H9 (cell line): ENCODE data around the gene ATF6. TPM values are rescaled to one million over a fixed set of nuclear protein-coding genes. Genes with fewer than 3 reads are reported as not detected.

Experiments
- DNase-seq: peaks from one replicate; pipeline ENCODE4 v3.0.0-alpha.2; 2017
- H2AFZ ChIP-seq: one replicate; pipeline ENCODE4 v1.6.1; 2013; ENCODE audit warnings: mild to moderate bottlenecking, low read length, control low read depth, moderate library complexity
- H2AK5ac ChIP-seq: 2 replicates; pipeline ENCODE4 v1.6.1; 2013; ENCODE audit warnings: low read length, control low read depth, mixed read lengths; ENCODE audit not compliant: insufficient read length
- H2BK120ac ChIP-seq: one replicate; pipeline ENCODE4 v1.6.1; 2013; ENCODE audit warnings: low read depth, mild to moderate bottlenecking, low read length, control low read depth, inconsistent platforms; ENCODE audit not compliant: poor library complexity, severe bottlenecking
- H2BK12ac ChIP-seq: 2 replicates; pipeline ENCODE4 v1.6.1; 2013; ENCODE audit warnings: low read length, control low read depth, mixed read lengths, low read depth; ENCODE audit not compliant: insufficient read length
- H2BK15ac ChIP-seq: 2 replicates; pipeline ENCODE4 v1.6.1; 2013; ENCODE audit warnings: low read depth, low read length, control low read depth
- H2BK20ac ChIP-seq: one replicate; pipeline ENCODE4 v1.6.1; 2013; ENCODE audit warnings: low read depth, mild to moderate bottlenecking, low read length, control low read depth, inconsistent platforms; ENCODE audit not compliant: poor library complexity, severe bottlenecking
- H2BK5ac ChIP-seq: 2 replicates; pipeline ENCODE4 v1.6.1; 2013; ENCODE audit warnings: low read length, control low read depth, mixed read lengths; ENCODE audit not compliant: insufficient read length
- H3K14ac ChIP-seq: 2 replicates; pipeline ENCODE4 v1.6.1; 2013; ENCODE audit warnings: low read length, control low read depth; ENCODE audit not compliant: insufficient read depth
- H3K18ac ChIP-seq: 2 replicates; pipeline ENCODE4 v1.6.1; 2013; ENCODE audit warnings: low read depth, mild to moderate bottlenecking, mixed read lengths, low read length, control low read depth; ENCODE audit not compliant: insufficient read length
- H3K23ac ChIP-seq: 2 replicates; pipeline ENCODE4 v1.6.1; 2013; ENCODE audit warnings: low read length, control low read depth, mixed read lengths, low read depth; ENCODE audit not compliant: insufficient read length
- H3K23me2 ChIP-seq: 2 replicates; pipeline ENCODE4 v1.6.1; 2013; ENCODE audit warnings: low read depth, mild to moderate bottlenecking, mixed read lengths, low read length, control low read depth; ENCODE audit not compliant: insufficient read length, poor library complexity, severe bottlenecking
- H3K27ac ChIP-seq: 2 replicates; pipeline ENCODE4 v1.5.1; 2013; ENCODE audit warnings: low read length, control low read depth, mixed read lengths, low read depth; ENCODE audit not compliant: insufficient read length
- H3K27me3 ChIP-seq: 2 replicates; pipeline ENCODE4 v1.6.1; 2013; ENCODE audit warnings: low read length, control low read depth, inconsistent platforms; ENCODE audit not compliant: insufficient read depth
- H3K4ac ChIP-seq: 2 replicates; pipeline ENCODE4 v1.6.1; 2013; ENCODE audit warnings: low read depth, mild to moderate bottlenecking, control low read depth, inconsistent platforms, low read length, moderate library complexity
- H3K4me1 ChIP-seq: 2 replicates; pipeline ENCODE4 v1.6.1; 2013; ENCODE audit warnings: low read length, control low read depth, inconsistent platforms; ENCODE audit not compliant: insufficient read depth
- H3K4me2 ChIP-seq: 2 replicates; pipeline ENCODE4 v1.6.1; 2013; ENCODE audit warnings: low read length, control low read depth, mixed read lengths; ENCODE audit not compliant: insufficient read length, insufficient read depth
- H3K56ac ChIP-seq: 2 replicates; pipeline ENCODE4 v1.6.1; 2013; ENCODE audit warnings: low read depth, mild to moderate bottlenecking, mixed read lengths, low read length, control low read depth; ENCODE audit not compliant: insufficient read length
- H3K79me1 ChIP-seq: 2 replicates; pipeline ENCODE4 v1.6.1; 2013; ENCODE audit warnings: low read depth, mild to moderate bottlenecking, moderate library complexity, low read length, control low read depth, inconsistent platforms; ENCODE audit not compliant: insufficient read depth, poor library complexity, severe bottlenecking
- H3K79me2 ChIP-seq: 2 replicates; pipeline ENCODE4 v1.6.1; 2013; ENCODE audit warnings: low read length, control low read depth, inconsistent platforms; ENCODE audit not compliant: insufficient read depth
- H3K9ac ChIP-seq: 2 replicates; pipeline ENCODE4 v1.6.1; 2013; ENCODE audit warnings: low read length, control low read depth, mixed read lengths; ENCODE audit not compliant: insufficient read length; ENCODE audit errors: extremely low read depth
- H3K9me3 ChIP-seq: one replicate; pipeline ENCODE4 v1.6.1; 2013; ENCODE audit warnings: low read depth, low read length, inconsistent platforms; ENCODE audit not compliant: control insufficient read depth
- H3T11ph ChIP-seq: one replicate; pipeline ENCODE4 v1.6.1; 2013; ENCODE audit warnings: mild to moderate bottlenecking, low read length, control low read depth, inconsistent platforms
- H4K20me1 ChIP-seq: one replicate; pipeline ENCODE4 v1.6.1; 2013; ENCODE audit not compliant: control insufficient read depth, insufficient read length, insufficient read depth
- H4K5ac ChIP-seq: 2 replicates; pipeline ENCODE4 v1.6.1; 2013; ENCODE audit warnings: low read depth, mild to moderate bottlenecking, mixed read lengths, low read length, control low read depth; ENCODE audit not compliant: insufficient read length
- H4K8ac ChIP-seq: replicated peaks from 2 replicates; pipeline ENCODE4 v1.6.1; 2013; ENCODE audit warnings: low read length, control low read depth, mixed read lengths, low read depth; ENCODE audit not compliant: insufficient read length
- H4K91ac ChIP-seq: 2 replicates; pipeline ENCODE4 v1.6.1; 2013; ENCODE audit warnings: low read depth, mild to moderate bottlenecking, moderate library complexity, mixed read lengths, low read length, control low read depth; ENCODE audit not compliant: insufficient read length
- H3K27ac Mint-ChIP-seq, 3 experiments: 2 replicates in 2 of 3; 3 replicates in 1 of 3; pipeline ENCODE4 v1.8.0; 2020 to 2021; ENCODE audit warnings: mixed read lengths in 3 of 3, mild to moderate bottlenecking in 1 of 3, moderate library complexity in 1 of 3
- H3K27me3 Mint-ChIP-seq: 2 replicates; pipeline ENCODE4 v1.8.0; 2021; ENCODE audit warnings: low read depth, mild to moderate bottlenecking, moderate library complexity, mixed read lengths
- H3K36me3 Mint-ChIP-seq, 3 experiments: 2 replicates in 2 of 3; 3 replicates in 1 of 3; pipeline ENCODE4 v1.8.0; 2020 to 2021; ENCODE audit warnings: low read depth in 3 of 3, mixed read lengths in 3 of 3; ENCODE audit not compliant: insufficient read depth in 1 of 3
- H3K4me1 Mint-ChIP-seq, 2 experiments: 2 replicates each; pipeline ENCODE4 v1.8.0; 2020; ENCODE audit warnings: mixed read lengths in 2 of 2
- H3K4me3 Mint-ChIP-seq, 2 experiments: 2 replicates in 1 of 2; 3 replicates in 1 of 2; pipeline ENCODE4 v1.8.0; 2020 to 2021; ENCODE audit warnings: mild to moderate bottlenecking in 2 of 2, mixed read lengths in 2 of 2, moderate library complexity in 1 of 2
- H3K9me3 Mint-ChIP-seq, 2 experiments: 2 replicates in 1 of 2; 3 replicates in 1 of 2; pipeline ENCODE4 v1.8.0; 2020; ENCODE audit warnings: mild to moderate bottlenecking in 2 of 2, mixed read lengths in 2 of 2, moderate library complexity in 1 of 2
- WGBS: extraction: QIAGEN DNeasy Blood & Tissue Kit; methylation state at CpG from one replicate; pipeline ENCODE4 v1.1.7; 2013; ENCODE audit warnings: missing lambda C conversion rate, low lambda C conversion rate, mixed read lengths; ENCODE audit not compliant: insufficient read length; ENCODE audit errors: extremely low coverage; 5-methylcytosine and 5-hydroxymethylcytosine counted together
- total RNA-seq: library from RNA; stranded (reverse); gene quantifications from 2 replicates; pipeline ENCODE4 v1.2.1, GENCODE V29; 2021
- TF ChIP-seq, protein P1 (sequence below): fragments of 200-600 bp; sonication (generic); conservative IDR thresholded peaks from 3 replicates; pipeline ENCODE4 v1.8.0; 2021; ENCODE audit warnings: antibody characterized with exemption, mild to moderate bottlenecking

ATF6 gene
- total RNA-seq, 1 experiment from 2014 or later = 11.2 TPM

DNA sequence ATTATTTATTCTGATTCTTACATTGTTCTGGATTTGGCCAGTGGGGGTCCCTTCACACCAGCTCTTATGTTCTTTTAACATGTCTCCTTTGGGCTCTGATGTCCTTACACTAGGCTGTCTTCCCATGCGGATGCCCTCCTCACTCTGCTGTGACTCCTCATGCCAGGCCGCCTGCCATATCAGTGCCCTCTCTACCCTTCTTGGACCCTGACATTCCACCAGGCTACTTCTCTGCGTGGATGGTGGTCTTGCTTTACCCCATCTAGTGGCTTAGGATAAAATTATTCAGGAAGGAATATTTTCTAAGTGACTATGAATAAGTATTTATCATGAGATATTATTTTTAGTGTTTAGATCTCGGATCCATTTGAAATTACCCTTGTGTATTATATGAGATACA is 21.2 kb downstream of the ATF6 start:
- no peak for DNase-seq
- H3K27ac ChIP-seq = no peak overlapping the region
- H3K23me2 ChIP-seq = no peaks in the 10 kb centered on the region
- H3K27me3 Mint-ChIP-seq = no peaks in the 10 kb centered on the region
- H3K9me3 Mint-ChIP-seq = no peaks in the 10 kb centered on the region
- H4K5ac ChIP-seq = no peak overlapping the region
- no peaks in the 10 kb centered on the region for H3K79me1 ChIP-seq
- no peak overlapping the region for H3K56ac ChIP-seq
- WGBS = no CpG with 5 or more reads among the region's 4 CpGs
- no peak overlapping the region for H2BK20ac ChIP-seq
- no peak overlapping the region for H3K4ac ChIP-seq
- no peaks in the 10 kb centered on the region for H3K27me3 ChIP-seq
- H4K8ac ChIP-seq = no peak overlapping the region
- H2AFZ ChIP-seq = no peak overlapping the region
- H2BK12ac ChIP-seq = no peak overlapping the region
- no peak overlapping the region for H4K91ac ChIP-seq
- H3K9ac ChIP-seq = no peak overlapping the region
- no peaks in the 10 kb centered on the region for H3K79me2 ChIP-seq
- H2AK5ac ChIP-seq = no peak overlapping the region
- H3K14ac ChIP-seq = no peak overlapping the region
- H3K36me3 Mint-ChIP-seq = peaks cover 0 to 5% (median 0%) of the 10 kb centered on the region in 3 experiments; a peak in 1 of 7 replicates
- no peak overlapping the region for H3K4me3 Mint-ChIP-seq
- no peaks in the 10 kb centered on the region for H4K20me1 ChIP-seq
- H3K4me1 Mint-ChIP-seq = no peaks in the 10 kb centered on the region
- H2BK15ac ChIP-seq = no peak overlapping the region
- H3K18ac ChIP-seq = no peak overlapping the region
- TF ChIP-seq, protein P1, sequence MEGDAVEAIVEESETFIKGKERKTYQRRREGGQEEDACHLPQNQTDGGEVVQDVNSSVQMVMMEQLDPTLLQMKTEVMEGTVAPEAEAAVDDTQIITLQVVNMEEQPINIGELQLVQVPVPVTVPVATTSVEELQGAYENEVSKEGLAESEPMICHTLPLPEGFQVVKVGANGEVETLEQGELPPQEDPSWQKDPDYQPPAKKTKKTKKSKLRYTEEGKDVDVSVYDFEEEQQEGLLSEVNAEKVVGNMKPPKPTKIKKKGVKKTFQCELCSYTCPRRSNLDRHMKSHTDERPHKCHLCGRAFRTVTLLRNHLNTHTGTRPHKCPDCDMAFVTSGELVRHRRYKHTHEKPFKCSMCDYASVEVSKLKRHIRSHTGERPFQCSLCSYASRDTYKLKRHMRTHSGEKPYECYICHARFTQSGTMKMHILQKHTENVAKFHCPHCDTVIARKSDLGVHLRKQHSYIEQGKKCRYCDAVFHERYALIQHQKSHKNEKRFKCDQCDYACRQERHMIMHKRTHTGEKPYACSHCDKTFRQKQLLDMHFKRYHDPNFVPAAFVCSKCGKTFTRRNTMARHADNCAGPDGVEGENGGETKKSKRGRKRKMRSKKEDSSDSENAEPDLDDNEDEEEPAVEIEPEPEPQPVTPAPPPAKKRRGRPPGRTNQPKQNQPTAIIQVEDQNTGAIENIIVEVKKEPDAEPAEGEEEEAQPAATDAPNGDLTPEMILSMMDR = no peak
- no peaks in the 10 kb centered on the region for H3K4me1 ChIP-seq
- no peak overlapping the region for H3K27ac Mint-ChIP-seq
- H3K4me2 ChIP-seq = no peak overlapping the region
- no peak overlapping the region for H2BK5ac ChIP-seq
- H3K9me3 ChIP-seq = no peaks in the 10 kb centered on the region
- H2BK120ac ChIP-seq = no peak overlapping the region
- H3K23ac ChIP-seq = no peak overlapping the region
- H3T11ph ChIP-seq = no peak overlapping the region
